ENCODE measurements around the gene STOML1.
A peak's percentile ranks its signal among the peaks of the same experiment; 100 is the strongest.

DNA sequence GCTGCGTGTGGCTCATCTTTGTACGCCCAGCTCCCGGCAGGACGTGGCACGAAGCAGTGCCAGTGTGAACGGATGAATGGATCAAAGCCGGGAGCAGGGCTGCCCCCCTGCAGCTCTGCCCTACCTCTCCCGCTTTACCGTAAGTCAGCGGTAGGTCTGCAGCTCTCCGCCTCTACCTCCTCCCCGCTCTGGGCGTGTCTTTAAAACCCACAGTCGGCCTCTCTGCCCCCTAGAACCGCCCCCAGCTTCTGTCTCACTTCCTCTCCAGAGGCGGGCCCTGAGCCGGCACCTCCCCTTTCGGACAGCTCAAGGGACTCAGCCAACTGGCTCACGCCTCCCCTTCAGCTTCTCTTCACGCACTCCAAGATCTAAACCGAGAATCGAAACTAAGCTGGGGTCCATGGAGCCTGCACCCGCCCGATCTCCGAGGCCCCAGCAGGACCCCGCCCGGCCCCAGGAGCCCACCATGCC is 2.4 kb upstream of the STOML1 start, which contains the start of gene PML:
- TF ChIP-seq POLR2A (IDR thresholded peaks at IDR 0.05) (peak in 2 of 3 donors; percentile 43 to 65), POLR2AphosphoS5 (IDR thresholded peaks at IDR 0.05) (peak; percentile 86 to 93 (median 92))
- TF ChIP-seq, protein P1, sequence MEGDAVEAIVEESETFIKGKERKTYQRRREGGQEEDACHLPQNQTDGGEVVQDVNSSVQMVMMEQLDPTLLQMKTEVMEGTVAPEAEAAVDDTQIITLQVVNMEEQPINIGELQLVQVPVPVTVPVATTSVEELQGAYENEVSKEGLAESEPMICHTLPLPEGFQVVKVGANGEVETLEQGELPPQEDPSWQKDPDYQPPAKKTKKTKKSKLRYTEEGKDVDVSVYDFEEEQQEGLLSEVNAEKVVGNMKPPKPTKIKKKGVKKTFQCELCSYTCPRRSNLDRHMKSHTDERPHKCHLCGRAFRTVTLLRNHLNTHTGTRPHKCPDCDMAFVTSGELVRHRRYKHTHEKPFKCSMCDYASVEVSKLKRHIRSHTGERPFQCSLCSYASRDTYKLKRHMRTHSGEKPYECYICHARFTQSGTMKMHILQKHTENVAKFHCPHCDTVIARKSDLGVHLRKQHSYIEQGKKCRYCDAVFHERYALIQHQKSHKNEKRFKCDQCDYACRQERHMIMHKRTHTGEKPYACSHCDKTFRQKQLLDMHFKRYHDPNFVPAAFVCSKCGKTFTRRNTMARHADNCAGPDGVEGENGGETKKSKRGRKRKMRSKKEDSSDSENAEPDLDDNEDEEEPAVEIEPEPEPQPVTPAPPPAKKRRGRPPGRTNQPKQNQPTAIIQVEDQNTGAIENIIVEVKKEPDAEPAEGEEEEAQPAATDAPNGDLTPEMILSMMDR (IDR thresholded peaks at IDR 0.05 in 8 of 11, conservative IDR thresholded peaks at IDR 0.05 in 3 of 11), result peak in 4 of 11 experiments; percentile 31 to 55 (median 33)

All from spleen (tissue), 7 donors.